GM18870 (cell line): Measurements from ENCODE around the gene GUK1.

Source experiments
- ATAC-seq: cut with Tn5 transposase; IDR thresholded peaks from one replicate; pipeline ENCODE4 v1.9.1; 2021; ENCODE audit warnings: moderate library complexity; ENCODE audit not compliant: unreplicated experiment

The GUK1 gene

GRCh38 chr1:228139931-228140723 is at the start of gene GUK1:
TSS of gene GUK1 (plus strand) at chr1:228140279. CDS start at chr1:228140303, 24 bp downstream.
- ATAC-seq: peak; percentile 90

- no peak for ATAC-seq
These were observed 49.4 kb upstream of the GUK1 start for GRCh38 chr1:228090613-228091081.

- no peak for ATAC-seq
These were observed 49.0 kb upstream of the GUK1 start for GRCh38 chr1:228091084-228091483.

DNA sequence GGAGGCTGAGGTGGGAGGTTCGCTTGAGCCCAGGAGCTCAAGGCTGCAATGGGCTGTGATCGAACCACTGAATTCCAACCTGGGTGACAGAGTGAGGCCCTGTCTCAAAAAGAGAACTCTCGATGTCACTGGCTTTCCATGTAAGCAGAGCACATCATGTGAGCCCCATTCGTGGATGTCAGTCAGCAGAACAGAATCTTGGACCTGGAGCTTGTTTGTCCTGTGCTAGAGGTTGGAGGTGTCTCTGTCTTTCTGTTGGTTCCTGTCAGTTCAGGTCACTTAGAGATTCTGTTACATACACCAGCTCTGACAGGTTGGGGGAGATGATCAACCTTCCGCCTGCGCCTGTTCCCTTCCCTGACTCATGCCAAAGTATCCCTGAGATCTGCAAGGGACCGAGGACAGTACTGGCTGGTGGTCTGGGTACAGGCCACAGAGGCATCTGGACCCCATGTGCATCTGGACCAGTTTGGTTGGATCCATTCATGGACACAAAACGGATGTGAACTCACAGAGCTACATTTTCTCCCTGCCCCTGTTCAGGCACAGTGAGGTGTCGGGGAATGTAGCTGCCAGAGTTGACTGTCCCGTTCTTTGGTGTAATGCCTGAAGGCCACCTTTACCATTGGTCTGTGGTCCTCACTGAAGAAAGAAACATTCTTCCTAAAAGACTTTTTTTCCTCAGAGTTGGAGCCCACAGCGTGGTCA is 47.6 kb upstream of the GUK1 start:
- ATAC-seq: no peak

DNA sequence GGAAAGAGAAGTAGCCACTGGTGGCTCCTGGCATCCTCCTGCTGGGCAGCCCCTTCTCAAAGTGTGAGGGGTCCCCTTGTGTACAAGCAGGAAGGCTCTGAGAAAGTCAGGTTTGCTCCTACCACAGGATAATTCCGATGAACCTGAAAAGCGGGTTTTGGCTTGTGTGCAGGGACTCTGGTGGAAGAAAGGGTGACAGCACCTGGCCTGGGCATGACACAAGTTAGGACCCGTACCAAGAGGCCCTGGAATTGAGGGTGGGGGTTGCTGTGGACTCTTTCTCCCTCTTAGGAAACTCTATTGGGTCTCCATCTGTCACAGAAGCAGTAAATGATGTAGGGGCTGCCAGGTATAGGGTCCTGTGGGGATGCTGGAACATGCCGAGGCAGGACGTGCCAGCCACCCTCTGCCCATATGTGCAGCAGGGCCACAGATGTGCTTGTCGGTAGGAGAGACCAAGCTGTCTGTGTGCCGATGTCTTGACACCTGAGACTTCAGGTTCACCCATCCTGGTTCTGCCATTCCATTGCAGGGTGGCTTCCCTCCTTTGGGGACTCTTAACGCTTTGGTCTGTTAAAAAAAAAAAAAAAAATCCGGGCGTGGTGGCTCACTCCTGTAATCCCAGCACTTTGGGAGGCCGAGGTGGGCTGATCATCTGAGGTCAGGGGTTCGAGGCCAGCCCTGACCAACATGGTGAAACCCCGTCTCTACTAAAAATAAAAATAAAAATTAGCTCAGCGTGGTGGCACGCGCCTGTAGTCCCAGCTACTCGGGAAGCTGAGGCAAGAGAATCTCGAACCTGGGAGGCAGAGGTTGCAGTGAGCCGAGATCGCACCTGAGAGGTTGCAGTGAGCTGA is 46.8 kb upstream of the GUK1 start:
- ATAC-seq: no peak

DNA sequence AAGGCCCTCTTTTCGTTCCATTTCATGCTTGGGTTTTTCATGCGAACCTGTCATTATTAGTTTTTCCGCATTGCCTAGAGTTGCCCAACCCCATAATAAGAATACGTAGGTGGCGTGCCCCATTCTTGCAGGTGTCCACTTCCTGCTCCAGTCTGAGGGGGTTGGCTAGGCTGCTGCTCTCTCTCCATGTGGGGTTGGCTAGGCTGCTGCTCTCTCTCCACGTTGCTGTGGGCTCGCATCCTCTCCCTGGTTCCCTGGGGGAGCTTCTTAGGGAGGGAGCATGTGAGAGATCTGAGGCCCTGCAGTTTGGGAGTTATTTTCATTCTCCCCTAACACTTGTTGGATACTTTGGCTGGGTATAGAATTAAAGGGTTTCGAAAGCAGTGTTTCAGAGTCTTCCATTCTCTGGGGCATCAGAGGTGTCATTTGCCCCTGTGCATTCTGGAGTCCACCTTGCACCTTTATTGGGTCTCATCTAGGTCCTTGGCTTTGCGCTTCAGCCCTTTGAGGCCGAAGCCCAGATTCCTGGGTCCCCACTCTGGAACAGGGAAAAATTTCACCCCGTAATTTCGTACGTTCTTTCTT is 45.6 kb upstream of the GUK1 start:
- no peak for ATAC-seq

- no peak for ATAC-seq
These were observed 44.9 kb upstream of the GUK1 start for GRCh38 chr1:228095161-228095560.

DNA sequence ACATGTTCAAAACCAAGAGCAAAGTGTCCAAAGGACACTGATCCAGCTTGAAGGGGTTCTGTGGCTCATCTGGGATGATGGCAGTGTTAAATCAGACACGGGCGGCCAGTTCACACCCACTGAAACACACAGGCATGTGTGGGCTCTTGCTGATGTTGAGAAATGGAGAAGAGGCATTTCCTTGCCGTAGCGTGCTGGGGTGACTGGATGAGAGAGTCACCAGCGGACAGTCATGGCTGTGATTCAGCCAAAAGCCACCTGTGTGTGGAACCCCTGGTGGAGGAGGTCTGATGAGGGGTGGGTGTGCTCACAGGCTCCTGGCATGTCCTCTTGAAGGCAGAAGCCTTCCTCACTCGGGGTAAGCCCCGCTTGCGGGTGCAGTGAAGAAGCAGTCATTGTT is 44.1 kb upstream of the GUK1 start:
- no peak for ATAC-seq

DNA sequence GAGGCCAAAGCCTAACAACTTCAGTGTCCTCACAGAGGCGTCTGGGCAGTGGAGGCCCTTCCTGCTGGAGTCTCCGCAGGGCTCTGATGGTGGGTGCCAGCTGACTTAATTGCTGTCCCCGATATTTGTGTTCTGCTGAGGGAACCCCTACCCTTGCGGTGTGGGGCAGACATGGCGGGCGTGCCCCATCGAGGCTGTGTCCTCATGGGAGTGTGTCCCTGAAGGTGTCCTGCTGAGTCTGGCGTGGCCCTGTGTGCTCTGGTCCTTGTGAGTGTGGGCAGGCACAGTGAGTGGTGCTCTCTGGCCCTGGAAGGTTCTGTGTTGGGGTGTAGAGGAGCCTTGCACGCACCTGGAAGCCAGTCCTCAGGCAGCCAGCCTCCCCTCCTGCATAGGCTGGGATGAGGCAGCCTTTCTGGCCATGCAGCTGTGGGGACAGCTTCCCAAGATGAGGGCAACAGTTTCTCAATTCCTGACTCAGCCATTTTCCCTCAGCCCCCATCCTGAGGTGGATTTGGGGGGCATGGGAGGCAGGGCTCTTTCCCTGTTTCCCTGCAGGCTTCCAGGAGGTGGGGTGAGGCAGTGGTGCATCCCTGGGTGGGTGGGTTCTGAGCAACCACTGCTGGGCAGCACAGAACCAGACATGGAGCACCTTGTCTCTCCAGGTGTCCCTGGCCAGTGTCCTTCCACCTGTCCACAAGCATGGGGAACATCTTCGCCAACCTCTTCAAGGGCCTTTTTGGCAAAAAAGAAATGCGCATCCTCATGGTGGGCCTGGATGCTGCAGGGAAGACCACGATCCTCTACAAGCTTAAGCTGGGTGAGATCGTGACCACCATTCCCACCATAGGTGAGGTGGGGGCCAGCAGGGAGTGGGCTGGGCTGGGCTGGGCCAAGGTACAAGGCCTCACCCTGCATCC is 43.4 kb upstream of the GUK1 start:
- ATAC-seq: no peak

DNA sequence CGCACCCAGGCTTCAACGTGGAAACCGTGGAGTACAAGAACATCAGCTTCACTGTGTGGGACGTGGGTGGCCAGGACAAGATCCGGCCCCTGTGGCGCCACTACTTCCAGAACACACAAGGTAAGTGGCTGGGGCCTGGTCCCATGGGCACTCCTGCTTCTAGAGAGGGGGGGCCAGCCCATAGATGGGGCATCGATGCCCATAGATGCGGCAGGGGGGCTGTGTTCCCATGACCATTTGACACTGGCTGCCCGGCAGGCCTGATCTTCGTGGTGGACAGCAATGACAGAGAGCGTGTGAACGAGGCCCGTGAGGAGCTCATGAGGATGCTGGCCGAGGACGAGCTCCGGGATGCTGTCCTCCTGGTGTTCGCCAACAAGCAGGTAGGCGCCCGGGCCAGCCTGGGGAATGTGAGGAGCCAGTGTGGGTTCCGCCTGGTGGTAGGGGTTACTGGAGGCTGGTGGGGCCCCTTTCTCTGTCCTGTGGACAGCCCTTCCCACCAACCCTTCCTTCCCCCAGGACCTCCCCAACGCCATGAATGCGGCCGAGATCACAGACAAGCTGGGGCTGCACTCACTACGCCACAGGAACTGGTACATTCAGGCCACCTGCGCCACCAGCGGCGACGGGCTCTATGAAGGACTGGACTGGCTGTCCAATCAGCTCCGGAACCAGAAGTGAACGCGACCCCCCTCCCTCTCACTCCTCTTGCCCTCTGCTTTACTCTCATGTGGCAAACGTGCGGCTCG is 42.6 kb upstream of the GUK1 start:
- no peak for ATAC-seq

DNA sequence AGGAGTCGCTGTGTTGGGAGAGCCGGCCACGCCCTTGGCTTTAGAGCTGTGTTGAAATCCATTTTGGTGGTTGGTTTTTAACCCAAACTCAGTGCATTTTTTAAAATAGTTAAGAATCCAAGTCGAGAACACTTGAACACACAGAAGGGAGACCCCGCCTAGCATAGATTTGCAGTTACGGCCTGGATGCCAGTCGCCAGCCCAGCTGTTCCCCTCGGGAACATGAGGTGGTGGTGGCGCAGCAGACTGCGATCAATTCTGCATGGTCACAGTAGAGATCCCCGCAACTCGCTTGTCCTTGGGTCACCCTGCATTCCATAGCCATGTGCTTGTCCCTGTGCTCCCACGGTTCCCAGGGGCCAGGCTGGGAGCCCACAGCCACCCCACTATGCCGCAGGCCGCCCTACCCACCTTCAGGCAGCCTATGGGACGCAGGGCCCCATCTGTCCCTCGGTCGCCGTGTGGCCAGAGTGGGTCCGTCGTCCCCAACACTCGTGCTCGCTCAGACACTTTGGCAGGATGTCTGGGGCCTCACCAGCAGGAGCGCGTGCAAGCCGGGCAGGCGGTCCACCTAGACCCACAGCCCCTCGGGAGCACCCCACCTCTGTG is 41.7 kb upstream of the GUK1 start:
- no peak for ATAC-seq

- no peak for ATAC-seq
These were observed 40.7 kb upstream of the GUK1 start for GRCh38 chr1:228099331-228099732.

- no peak for ATAC-seq
These were observed 39.1 kb upstream of the GUK1 start for GRCh38 chr1:228100822-228101613.

DNA sequence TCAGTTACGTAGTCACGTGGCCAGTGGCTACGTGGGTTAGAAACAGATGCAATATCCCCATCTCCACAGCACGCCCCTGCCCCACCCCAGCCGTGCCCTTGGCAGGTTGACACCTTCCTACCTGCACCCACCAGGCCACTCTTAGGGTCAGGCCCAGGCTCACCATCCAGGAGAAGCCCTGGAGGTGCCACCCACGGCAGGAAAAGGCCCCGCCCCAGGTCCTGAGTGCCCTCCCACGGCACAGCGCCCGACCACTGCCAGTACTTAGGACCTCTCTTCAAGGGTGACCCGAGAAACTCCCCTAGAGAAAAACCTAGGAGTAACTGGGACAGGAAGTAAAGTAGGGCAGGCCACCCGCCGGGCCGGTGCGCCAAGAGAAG is 38.5 kb upstream of the GUK1 start:
- ATAC-seq: no peak

DNA sequence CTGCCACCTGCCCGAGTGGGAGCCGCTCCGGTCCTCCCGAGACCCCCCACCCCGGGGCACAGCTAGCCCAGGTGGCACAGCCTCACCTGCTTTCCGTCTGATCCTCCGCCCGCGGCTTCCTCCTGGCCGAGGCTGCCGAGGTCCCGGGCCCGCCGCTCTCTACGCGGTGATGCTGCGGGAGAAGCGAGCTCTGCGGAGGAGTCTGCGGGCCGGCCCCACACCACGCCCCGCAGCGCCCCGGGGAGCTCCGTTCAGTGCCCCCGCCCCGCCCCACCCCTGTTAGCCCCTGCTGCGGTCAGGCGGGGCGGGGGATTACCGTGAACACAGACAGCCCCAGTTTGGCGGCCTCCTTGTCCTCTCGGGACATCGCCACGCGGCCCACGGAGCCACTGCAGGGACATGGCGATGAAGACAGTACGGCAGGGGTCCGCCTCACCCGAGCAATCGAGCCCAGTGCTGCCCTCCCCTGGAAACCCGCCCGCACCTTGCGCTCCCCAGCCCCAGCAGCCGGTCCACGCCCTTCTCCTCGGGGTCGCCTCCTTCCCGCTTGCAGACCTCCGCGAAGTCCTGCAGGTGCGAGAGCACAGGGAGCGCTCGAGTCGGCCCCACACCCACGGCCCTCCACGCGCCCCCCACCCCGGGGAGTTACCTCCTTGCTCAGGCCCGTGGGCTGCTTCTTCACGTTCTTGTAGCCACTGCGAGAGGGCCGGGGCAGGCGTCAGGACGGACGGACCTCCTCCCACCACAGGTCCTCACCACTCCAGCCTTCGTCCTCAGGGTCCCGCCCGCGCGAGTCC is 37.9 kb upstream of the GUK1 start:
- ATAC-seq: no peak

DNA sequence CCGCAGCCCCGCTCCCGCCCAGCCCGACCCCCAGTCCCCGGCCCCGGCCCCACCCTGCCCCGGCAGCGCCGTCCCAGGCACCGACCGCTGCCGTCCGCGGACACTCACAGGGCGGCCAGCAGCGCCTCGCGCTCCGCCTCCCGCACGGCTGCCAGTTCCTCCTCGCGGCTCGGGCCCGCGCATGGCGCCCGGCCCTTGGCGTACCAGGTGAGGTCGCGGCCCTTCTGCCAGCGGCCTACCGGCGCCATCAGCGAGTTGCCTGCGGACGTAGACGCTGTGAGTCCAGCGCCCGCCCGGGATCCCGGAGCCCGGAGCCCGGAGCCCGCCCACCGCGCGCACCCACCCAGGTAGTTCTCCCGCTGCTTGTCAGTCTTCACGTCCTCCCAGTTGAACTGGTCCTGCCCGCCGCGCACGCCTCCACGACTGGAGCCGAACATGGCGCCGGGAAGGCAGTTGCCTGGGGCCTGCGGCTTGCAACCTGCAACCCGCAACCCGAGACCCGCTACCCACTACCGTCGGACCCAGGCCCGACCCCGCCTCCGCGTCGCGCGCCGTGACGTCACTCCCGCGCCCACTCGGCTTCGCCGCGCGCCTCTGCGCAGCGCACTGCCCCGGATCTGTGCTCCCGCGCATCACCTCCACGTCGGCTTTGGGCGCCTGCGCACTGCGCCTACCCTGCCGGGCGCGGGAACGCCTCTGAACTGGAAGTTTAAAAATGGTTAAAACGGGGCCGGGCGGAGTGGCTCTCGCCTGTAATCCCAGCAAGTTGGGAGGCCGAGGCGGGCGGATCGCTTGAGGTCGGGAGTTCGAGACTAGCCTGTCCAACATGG is 37.1 kb upstream of the GUK1 start, which contains the start of gene C1orf35:
C1orf35 (minus strand) TSS at position 535 of the 830 bp plus-strand sequence; CDS start at position 437, 98 bp downstream.
- ATAC-seq: peak; percentile 46
